Measurements from ENCODE around the gene RASA3. TPM values are rescaled to one million over a fixed set of nuclear protein-coding genes. Genes with fewer than 3 reads are reported as not detected.
"Not testable (repeated sequence)": the region's sequence is repeated elsewhere in the genome, so short reads cannot be mapped to it uniquely, and the experiment has no call there.

RASA3 gene
- total RNA-seq, 1 experiment from 2014 or later: 22.3 TPM

DNA sequence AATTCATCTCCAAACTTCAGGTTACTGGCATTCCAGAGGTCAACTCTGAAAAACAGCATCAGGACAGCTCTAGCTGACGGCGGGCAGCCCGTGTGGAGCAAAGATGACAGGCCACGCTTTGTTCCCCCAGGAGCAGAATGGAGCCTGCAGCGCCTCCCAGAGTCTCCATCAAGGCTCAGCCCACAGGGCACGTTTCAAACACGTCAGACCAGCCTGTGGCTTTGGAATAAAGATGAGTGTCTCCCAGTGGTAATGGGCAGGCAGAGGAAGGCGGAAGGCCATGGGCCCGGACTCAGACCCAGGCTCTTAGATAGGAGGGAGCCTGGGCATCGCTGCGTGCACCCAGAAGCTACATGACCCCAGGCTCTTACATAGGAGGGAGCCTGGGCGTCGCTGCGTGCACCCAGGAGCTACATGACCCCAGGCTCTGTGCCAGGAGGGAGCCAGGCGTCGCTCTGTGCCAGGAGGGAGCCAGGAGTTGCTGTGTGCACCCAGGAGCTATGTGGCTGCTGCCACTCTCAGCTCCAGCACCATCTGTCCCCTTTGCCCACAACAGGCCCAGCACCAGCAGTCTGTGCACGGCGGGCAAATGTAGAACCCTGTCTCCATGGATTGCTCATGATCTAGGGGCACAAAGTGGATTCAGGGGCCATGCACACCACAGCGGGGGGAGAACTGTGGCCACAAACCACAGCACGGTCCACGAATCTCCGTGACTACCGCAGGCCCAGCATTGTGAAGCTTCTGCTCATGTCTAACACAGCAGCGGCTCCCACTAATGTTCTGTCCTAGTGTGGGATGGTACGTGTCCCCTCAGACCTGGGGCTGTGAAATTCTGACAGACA is 110.7 kb downstream of the RASA3 start:
- ChIA-PET CTCF (no interaction called here), POLR2A (no interaction called here)
- H3K9me3 Mint-ChIP-seq: no peaks in the 10 kb centered on the region
- H3K4me1 Mint-ChIP-seq: peaks cover 7% of the 10 kb centered on the region
- DNase-seq (ENCODE audit: low spot score): no peak
- H3K4me3 Mint-ChIP-seq: no peak overlapping the region
- H3K27me3 Mint-ChIP-seq (ENCODE audit: low read depth): no peaks in the 10 kb centered on the region
- H3K36me3 Mint-ChIP-seq: peaks cover 2% of the 10 kb centered on the region; the same call in 1 of the 2 replicates
- no peak for ATAC-seq
- peak overlapping the region; percentile 41; the same call in 1 of the 2 replicates for H3K27ac Mint-ChIP-seq
- TF ChIP-seq, protein P1, sequence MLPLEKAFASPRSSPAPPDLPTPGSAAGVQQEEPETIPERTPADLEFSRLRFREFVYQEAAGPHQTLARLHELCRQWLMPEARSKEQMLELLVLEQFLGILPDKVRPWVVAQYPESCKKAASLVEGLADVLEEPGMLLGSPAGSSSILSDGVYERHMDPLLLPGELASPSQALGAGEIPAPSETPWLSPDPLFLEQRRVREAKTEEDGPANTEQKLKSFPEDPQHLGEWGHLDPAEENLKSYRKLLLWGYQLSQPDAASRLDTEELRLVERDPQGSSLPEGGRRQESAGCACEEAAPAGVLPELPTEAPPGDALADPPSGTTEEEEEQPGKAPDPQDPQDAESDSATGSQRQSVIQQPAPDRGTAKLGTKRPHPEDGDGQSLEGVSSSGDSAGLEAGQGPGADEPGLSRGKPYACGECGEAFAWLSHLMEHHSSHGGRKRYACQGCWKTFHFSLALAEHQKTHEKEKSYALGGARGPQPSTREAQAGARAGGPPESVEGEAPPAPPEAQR (CRISPR knock-in tag; IDR thresholded peaks at IDR 0.05): no peak
- TF ChIP-seq, protein P2, sequence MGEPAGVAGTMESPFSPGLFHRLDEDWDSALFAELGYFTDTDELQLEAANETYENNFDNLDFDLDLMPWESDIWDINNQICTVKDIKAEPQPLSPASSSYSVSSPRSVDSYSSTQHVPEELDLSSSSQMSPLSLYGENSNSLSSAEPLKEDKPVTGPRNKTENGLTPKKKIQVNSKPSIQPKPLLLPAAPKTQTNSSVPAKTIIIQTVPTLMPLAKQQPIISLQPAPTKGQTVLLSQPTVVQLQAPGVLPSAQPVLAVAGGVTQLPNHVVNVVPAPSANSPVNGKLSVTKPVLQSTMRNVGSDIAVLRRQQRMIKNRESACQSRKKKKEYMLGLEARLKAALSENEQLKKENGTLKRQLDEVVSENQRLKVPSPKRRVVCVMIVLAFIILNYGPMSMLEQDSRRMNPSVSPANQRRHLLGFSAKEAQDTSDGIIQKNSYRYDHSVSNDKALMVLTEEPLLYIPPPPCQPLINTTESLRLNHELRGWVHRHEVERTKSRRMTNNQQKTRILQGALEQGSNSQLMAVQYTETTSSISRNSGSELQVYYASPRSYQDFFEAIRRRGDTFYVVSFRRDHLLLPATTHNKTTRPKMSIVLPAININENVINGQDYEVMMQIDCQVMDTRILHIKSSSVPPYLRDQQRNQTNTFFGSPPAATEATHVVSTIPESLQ (CRISPR knock-in tag; IDR thresholded peaks at IDR 0.05): no peak
- TF ChIP-seq ZNF416 (CRISPR knock-in tag; IDR thresholded peaks at IDR 0.05): no peak

DNA sequence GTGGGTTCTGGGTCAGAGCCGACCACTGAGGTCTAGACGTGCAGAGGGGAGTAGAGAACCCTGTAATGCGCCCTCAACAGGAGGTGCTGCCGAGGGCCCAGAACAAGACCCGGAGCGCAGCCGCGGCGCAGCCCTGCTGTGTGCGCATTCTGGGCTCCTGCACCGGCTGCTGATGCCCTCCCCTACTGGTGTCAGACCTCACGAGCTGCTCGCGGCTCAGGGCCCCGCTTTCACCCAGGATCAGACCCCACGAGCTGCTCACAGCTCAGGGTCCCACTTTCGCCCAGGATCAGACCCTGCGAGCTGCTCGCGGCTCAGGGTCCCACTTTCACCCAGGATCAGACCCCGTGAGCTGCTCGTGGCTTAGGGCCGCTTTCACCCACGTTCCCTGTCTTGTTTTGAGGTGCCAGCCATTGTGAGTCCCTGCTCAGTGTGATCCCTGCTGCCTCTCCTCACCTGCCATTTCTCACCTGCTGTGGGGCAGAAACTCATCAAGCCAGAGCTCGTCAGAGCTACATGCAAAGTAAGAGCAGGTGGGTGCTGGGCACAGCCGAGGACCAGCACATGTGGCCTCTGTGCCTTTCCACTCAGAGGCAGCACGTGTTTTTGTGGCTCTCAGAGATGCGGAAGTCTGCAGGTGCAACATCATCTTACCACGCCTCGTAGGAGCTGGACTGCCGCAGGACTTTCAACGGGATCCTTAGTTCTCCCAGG is 111.5 kb downstream of the RASA3 start:
- no peak overlapping the region for H3K4me3 Mint-ChIP-seq
- TF ChIP-seq ZNF232 (CRISPR knock-in tag; IDR thresholded peaks at IDR 0.05) (no peak), NFATC4 (CRISPR knock-in tag; IDR thresholded peaks at IDR 0.05) (no peak), NR3C1 (CRISPR knock-in tag; conservative IDR thresholded peaks at IDR 0.05; ENCODE audit: low read depth) (no peak), GTF2I (CRISPR knock-in tag; conservative IDR thresholded peaks at IDR 0.05) (no peak), EMX1 (CRISPR knock-in tag; IDR thresholded peaks at IDR 0.05) (no peak), ZNF138 (CRISPR knock-in tag; conservative IDR thresholded peaks at IDR 0.05) (no peak), ZNF263 (CRISPR knock-in tag; IDR thresholded peaks at IDR 0.05; ENCODE audit: low read depth) (no peak), PRRX2 (CRISPR knock-in tag; IDR thresholded peaks at IDR 0.05) (no peak), NR2C2 (CRISPR knock-in tag; IDR thresholded peaks at IDR 0.05) (no peak), ZNF121 (CRISPR knock-in tag; IDR thresholded peaks at IDR 0.05) (no peak), MYBL2 (CRISPR knock-in tag; IDR thresholded peaks at IDR 0.05) (no peak), HMGA2 (CRISPR knock-in tag; IDR thresholded peaks at IDR 0.05) (no peak), FOXP1 (CRISPR knock-in tag; IDR thresholded peaks at IDR 0.05; ENCODE audit: borderline replicate concordance) (no peak), ESRRA (CRISPR knock-in tag; IDR thresholded peaks at IDR 0.05; ENCODE audit: borderline replicate concordance) (no peak), CBFB (CRISPR knock-in tag; IDR thresholded peaks at IDR 0.05; ENCODE audit: low read depth) (no peak), TP53 (CRISPR knock-in tag; IDR thresholded peaks at IDR 0.05) (no peak)
- TF ChIP-seq, protein P3, sequence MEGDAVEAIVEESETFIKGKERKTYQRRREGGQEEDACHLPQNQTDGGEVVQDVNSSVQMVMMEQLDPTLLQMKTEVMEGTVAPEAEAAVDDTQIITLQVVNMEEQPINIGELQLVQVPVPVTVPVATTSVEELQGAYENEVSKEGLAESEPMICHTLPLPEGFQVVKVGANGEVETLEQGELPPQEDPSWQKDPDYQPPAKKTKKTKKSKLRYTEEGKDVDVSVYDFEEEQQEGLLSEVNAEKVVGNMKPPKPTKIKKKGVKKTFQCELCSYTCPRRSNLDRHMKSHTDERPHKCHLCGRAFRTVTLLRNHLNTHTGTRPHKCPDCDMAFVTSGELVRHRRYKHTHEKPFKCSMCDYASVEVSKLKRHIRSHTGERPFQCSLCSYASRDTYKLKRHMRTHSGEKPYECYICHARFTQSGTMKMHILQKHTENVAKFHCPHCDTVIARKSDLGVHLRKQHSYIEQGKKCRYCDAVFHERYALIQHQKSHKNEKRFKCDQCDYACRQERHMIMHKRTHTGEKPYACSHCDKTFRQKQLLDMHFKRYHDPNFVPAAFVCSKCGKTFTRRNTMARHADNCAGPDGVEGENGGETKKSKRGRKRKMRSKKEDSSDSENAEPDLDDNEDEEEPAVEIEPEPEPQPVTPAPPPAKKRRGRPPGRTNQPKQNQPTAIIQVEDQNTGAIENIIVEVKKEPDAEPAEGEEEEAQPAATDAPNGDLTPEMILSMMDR (IDR thresholded peaks at IDR 0.05): no peak
- TF ChIP-seq, protein P4, sequence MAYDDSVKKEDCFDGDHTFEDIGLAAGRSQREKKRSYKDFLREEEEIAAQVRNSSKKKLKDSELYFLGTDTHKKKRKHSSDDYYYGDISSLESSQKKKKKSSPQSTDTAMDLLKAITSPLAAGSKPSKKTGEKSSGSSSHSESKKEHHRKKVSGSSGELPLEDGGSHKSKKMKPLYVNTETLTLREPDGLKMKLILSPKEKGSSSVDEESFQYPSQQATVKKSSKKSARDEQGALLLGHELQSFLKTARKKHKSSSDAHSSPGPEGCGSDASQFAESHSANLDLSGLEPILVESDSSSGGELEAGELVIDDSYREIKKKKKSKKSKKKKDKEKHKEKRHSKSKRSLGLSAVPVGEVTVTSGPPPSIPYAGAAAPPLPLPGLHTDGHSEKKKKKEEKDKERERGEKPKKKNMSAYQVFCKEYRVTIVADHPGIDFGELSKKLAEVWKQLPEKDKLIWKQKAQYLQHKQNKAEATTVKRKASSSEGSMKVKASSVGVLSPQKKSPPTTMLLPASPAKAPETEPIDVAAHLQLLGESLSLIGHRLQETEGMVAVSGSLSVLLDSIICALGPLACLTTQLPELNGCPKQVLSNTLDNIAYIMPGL (CRISPR knock-in tag; IDR thresholded peaks at IDR 0.05): no peak
- TF ChIP-seq, protein P5, sequence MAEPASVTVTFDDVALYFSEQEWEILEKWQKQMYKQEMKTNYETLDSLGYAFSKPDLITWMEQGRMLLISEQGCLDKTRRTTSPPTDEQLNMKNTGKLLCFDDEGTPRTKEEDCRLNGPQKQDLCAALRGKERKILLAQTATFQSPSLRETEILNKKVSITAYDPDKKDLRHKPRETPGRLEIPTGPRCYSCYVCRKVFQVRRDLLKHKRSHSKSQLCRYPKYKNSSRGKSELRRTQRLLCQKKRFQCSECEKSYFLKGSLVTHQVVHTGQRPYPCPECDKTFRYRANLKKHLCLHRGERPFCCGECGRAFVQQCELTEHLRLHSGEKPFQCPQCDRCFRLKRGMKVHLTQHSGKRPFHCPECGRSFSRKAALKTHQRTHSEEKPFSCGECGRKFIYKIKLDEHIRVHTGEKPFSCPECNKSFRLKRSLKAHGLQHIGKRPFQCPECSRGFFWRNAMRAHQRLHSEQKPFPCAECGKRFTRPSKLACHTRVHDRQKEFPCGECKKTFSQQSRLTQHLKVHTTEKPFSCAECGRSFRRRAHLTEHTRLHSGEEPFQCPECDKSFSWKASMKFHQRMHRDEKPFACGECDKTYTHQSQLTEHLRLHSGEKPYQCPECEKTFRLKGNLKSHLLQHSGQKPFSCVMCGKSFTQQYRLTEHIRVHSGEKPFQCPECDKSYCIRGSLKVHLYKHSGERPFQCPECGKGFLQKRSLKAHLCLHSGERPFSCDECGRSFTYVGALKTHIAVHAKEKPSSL (CRISPR knock-in tag; conservative IDR thresholded peaks at IDR 0.05): no peak
- POLR2A ChIA-PET: no interaction called here
- CTCF ChIA-PET: no interaction called here
- no peaks in the 10 kb centered on the region for H3K27me3 Mint-ChIP-seq (ENCODE audit: low read depth)
- ATAC-seq (no peak), DNase-seq (ENCODE audit: low spot score) (no peak)
- H3K36me3 Mint-ChIP-seq: peaks cover 2% of the 10 kb centered on the region; the same call in 1 of the 2 replicates
- H3K9me3 Mint-ChIP-seq: no peaks in the 10 kb centered on the region
- no peak overlapping the region; the same call in 1 of the 2 replicates for H3K27ac Mint-ChIP-seq
- peaks cover 7% of the 10 kb centered on the region for H3K4me1 Mint-ChIP-seq

DNA sequence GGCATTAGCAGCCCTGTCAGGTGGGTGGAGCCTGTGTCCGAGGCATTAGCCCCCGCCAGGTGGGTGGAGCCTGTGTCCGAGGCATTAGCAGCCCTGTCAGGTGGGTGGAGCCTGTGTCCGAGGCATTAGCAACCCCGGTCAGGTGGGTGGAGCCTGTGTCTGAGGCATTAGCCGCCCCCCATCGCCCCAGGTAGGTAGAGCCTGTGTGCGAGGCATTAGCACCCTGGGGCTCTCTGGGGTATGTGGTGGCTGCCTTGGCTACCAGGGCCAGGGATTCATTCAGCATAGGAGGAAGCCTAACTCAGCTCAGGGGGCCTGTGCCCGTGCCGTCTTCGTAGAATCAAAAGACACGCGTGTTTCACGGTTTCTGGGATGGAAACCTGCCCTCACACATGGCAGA is 112.3 kb downstream of the RASA3 start:
- CTCF ChIA-PET; DNase-seq (ENCODE audit: low spot score): not testable (repeated sequence)

More for the DNA sequence above, 112.3 kb downstream of the RASA3 start:
- H3K4me3 Mint-ChIP-seq; H3K27me3 Mint-ChIP-seq (ENCODE audit: low read depth); H3K9me3 Mint-ChIP-seq; ATAC-seq; H3K36me3 Mint-ChIP-seq; POLR2A ChIA-PET; H3K4me1 Mint-ChIP-seq: not testable (repeated sequence)
- peak overlapping the region; percentile 63 for H3K27ac Mint-ChIP-seq
